Kidney (tissue), 14 donors: ENCODE results near the gene KCNQ1. TPM values are rescaled to one million over a fixed set of nuclear protein-coding genes. Genes with fewer than 3 reads are reported as not detected.

Source experiments
- DNase-seq, 5 donors: peaks; one replicate each; pipeline ENCODE4 v3.0.0-alpha.2; 2013 to 2020
- FAIRE-seq: peaks from 2 replicates; lab custom pipeline; 2012; peaks lifted over from hg19 to GRCh38; lab: Jason Lieb, UNC
- H3K27ac ChIP-seq, 2 donors: one replicate each; pipeline ENCODE4 v1.7.0; 2013; ENCODE audit warnings: low read depth in 2 of 2, low read length in 2 of 2, inconsistent platforms in 1 of 2
- H3K27me3 ChIP-seq: one replicate; pipeline ENCODE4 v1.7.1; 2013; ENCODE audit warnings: low read length, inconsistent platforms; ENCODE audit not compliant: control insufficient read depth, insufficient read depth
- H3K36me3 ChIP-seq, 3 donors: one replicate each; pipeline versions ENCODE4 v1.7.0 to v1.7.1; 2013; ENCODE audit warnings: low read length in 3 of 3, control low read depth in 1 of 3, inconsistent platforms in 1 of 3; ENCODE audit not compliant: insufficient read depth in 3 of 3, control insufficient read depth in 2 of 3
- H3K4me1 ChIP-seq, 3 donors: one replicate each; pipeline versions ENCODE4 v1.7.0 to v1.7.1; 2013; ENCODE audit warnings: low read length in 3 of 3, inconsistent platforms in 1 of 3, low read depth in 1 of 3; ENCODE audit not compliant: control insufficient read depth in 2 of 3, insufficient read depth in 2 of 3
- H3K4me3 ChIP-seq, 3 donors: one replicate each; pipeline versions ENCODE4 v1.7.0 to v1.8.1; 2013; ENCODE audit warnings: low read length in 3 of 3, control low read depth in 1 of 3, inconsistent platforms in 1 of 3
- H3K9ac ChIP-seq, 3 donors: one replicate each; pipeline versions ENCODE4 v1.7.0 to v1.7.1; 2013; ENCODE audit warnings: low read length in 3 of 3, control low read depth in 1 of 3, inconsistent platforms in 1 of 3
- H3K9me3 ChIP-seq, 3 donors: one replicate each; pipeline versions ENCODE4 v1.7.0 to v1.7.1; 2013; ENCODE audit warnings: low read length in 3 of 3, control low read depth in 1 of 3, inconsistent platforms in 1 of 3; ENCODE audit not compliant: control insufficient read depth in 2 of 3, insufficient read depth in 1 of 3
- intact Hi-C: fragments of 100-400 bp; cut with DNase I; formaldehyde crosslinking; loops from one replicate; pipeline ENCODE4 v1.11.1; 2022
- polyA plus RNA-seq: library from polyadenylated mRNA; stranded (reverse); fragments of 350-450 nt; fragmentation: Illumina TruSeq; extraction: RNeasy Lipid Tissue Mini Kit (QIAGEN cat#74804); gene quantifications from one replicate; pipeline ENCODE4 v1.2.3, GENCODE V29; 2014; ENCODE audit warnings: low read depth, low replicate concordance; ENCODE audit not compliant: insufficient read depth
- total RNA-seq: library from RNA; stranded (reverse); fragmentation: NEBNext Ultra II Directional; extraction: Animal tissue kit (Norgen Biotek cat#: 25700); gene quantifications from one replicate; pipeline ENCODE4 v1.2.1, GENCODE V29; 2021
- TF ChIP-seq, protein P1 (sequence below): IDR thresholded peaks from 3 replicates; pipeline ENCODE4 v1.5.1; 2012; ENCODE audit warnings: mild to moderate bottlenecking, moderate library complexity, borderline replicate concordance; ENCODE audit not compliant: insufficient read depth; ENCODE audit errors: extremely low read depth
- donor health status: control.
- donor health status: control.
- donor health status: control.
- donor health status: control.
- donor health status: control.
- donor health status: DM: yes; HTN: yes; CAD: no.
- donor health status: Normal renal cell carcinoma (clear cell type).

The KCNQ1 gene
- total and polyA plus RNA-seq, 2 donors from 2014 or later, result 45.5 to 49.4 TPM

DNA sequence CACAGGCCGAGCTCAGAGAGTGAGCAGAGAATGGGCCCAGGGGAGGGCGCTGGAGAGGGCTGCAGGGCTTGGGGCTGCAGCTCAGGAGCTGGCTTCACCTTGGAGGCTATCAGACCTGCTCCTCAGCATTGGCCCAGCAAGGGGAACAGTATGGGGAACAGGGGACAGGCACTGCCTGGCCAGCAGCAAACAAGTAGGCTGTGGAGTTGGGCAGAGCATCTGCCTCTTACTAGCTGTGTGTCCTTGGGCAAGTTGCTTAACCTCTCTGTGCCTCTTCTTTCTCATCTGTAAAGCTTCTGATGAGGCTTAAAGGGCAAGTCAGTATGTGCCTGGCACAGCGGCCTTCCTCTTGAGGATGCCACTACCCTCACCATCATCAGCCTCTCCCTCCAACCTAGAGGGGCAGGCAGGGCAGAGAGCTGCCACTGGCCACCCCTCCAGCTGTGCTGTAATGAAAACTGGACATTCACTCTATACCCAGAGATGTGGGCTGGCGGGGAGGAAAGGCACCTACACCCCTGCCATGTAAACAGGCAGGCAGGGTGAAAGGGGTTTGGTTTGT lies 448.2 kb downstream of the KCNQ1 start:
- FAIRE-seq (no peak), DNase-seq (no peak)
- Histone ChIP-seq H3K4me3 (peak overlapping the region in 2 of 3 donors; percentile 35 to 52), H3K27me3 (no peaks in the 10 kb centered on the region), H3K9ac (peak overlapping the region in 1 of 3 donors; percentile 51), H3K9me3 (no peaks in the 10 kb centered on the region), H3K36me3 (no peaks in the 10 kb centered on the region), H3K27ac (peak overlapping the region; percentile 52 to 57), H3K4me1 (peaks cover 0 to 19% (median 12%) of the 10 kb centered on the region in 3 donors)
- intact Hi-C loops, result no loop called here
- TF ChIP-seq, protein P1, sequence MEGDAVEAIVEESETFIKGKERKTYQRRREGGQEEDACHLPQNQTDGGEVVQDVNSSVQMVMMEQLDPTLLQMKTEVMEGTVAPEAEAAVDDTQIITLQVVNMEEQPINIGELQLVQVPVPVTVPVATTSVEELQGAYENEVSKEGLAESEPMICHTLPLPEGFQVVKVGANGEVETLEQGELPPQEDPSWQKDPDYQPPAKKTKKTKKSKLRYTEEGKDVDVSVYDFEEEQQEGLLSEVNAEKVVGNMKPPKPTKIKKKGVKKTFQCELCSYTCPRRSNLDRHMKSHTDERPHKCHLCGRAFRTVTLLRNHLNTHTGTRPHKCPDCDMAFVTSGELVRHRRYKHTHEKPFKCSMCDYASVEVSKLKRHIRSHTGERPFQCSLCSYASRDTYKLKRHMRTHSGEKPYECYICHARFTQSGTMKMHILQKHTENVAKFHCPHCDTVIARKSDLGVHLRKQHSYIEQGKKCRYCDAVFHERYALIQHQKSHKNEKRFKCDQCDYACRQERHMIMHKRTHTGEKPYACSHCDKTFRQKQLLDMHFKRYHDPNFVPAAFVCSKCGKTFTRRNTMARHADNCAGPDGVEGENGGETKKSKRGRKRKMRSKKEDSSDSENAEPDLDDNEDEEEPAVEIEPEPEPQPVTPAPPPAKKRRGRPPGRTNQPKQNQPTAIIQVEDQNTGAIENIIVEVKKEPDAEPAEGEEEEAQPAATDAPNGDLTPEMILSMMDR, result no peak

DNA sequence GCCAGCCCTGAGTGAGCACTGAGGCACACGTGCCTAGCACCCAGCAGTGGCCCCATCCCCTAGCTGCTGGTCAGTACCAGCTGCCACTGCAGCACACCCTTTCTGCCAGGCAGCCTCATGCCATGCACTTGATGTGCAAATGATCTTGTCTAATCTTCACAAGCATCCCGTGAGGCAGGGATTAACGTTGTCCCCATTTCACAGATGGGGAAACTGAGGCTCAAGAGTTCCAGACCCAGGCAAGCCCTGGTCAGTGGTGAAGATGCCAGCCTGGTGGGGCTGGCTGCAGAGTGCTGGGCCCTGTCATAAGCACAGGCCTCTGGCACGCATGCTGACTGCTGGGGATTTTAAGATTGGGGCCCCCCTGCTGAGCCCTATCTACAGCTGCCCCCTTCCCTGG lies 449.1 kb downstream of the KCNQ1 start:
- H3K9ac ChIP-seq, result no peak overlapping the region
- peaks cover 0 to 20% (median 15%) of the 10 kb centered on the region in 3 donors for H3K4me1 ChIP-seq
- H3K36me3 ChIP-seq, result no peaks in the 10 kb centered on the region
- H3K9me3 ChIP-seq, result no peaks in the 10 kb centered on the region
- FAIRE-seq (no peak), DNase-seq (no peak)
- no peak overlapping the region for H3K27ac ChIP-seq
- TF ChIP-seq, protein P1, result no peak
- intact Hi-C loops, result no loop called here
- H3K27me3 ChIP-seq, result no peaks in the 10 kb centered on the region
- no peak overlapping the region for H3K4me3 ChIP-seq

DNA sequence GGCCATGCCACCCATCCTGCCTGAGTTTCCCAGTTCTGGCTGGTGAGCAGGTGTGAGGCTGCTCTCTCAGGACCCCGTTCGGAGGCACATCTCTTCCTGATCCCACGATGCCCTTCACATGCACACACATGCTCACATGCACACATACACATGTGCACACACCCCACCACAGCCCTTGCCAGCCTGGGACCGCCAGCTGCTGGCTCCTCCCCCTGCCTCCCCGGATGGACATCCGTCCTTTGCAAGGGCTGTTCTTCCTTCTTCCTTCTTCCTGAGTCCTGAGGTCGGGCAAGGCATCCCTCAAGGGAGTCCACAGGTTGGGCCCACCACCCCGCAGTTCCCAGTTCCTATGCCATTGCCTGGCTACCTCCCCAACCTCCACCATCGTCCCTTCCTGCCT lies 451.2 kb downstream of the KCNQ1 start:
- DNase-seq, result no peak
- no peak for FAIRE-seq
- intact Hi-C loops, result no loop called here
- Histone ChIP-seq H3K9me3 (no peaks in the 10 kb centered on the region), H3K4me1 (peaks cover 0 to 25% (median 9%) of the 10 kb centered on the region in 3 donors), H3K4me3 (no peak overlapping the region), H3K36me3 (no peaks in the 10 kb centered on the region), H3K27me3 (no peaks in the 10 kb centered on the region), H3K27ac (no peak overlapping the region), H3K9ac (no peak overlapping the region)
- TF ChIP-seq, protein P1, result no peak

DNA sequence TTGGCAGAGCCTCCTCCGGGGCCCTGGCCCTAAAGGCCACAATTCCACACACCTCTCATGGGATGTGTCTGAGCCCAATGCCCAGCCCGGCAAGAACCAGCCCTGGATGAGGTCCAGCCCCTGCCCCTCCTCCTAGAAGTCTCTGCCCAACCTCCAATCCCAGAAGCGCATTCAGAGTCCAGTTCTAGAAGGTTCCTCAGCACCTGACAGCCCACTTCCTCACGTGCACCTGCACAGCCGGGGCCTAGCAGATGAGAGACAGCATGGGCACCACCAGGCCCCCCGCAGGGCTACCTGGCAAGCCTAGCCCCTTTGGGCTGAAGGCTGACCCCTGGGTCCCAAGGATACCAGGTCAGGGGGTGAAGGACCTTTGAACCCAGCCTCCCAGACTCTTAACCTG lies 452.2 kb downstream of the KCNQ1 start:
- H3K27ac ChIP-seq, result no peak overlapping the region
- no peak overlapping the region for H3K9ac ChIP-seq
- H3K4me1 ChIP-seq, result peaks cover 0 to 22% (median 3%) of the 10 kb centered on the region in 3 donors
- no peak overlapping the region for H3K4me3 ChIP-seq
- DNase-seq, result no peak
- H3K9me3 ChIP-seq, result no peaks in the 10 kb centered on the region
- H3K27me3 ChIP-seq, result no peaks in the 10 kb centered on the region
- H3K36me3 ChIP-seq, result no peaks in the 10 kb centered on the region
- intact Hi-C loops, result no loop called here
- TF ChIP-seq, protein P1, result no peak
- FAIRE-seq, result no peak
